ENCODE measurements around the gene KLHL7. TPM values are rescaled to one million over a fixed set of nuclear protein-coding genes. Genes with fewer than 3 reads are reported as not detected.

KLHL7 gene
- total RNA-seq, 1 donor from 2014 or later: 21.6 TPM

- TF ChIP-seq POLR2AphosphoS5 (IDR thresholded peaks at IDR 0.05; ENCODE audit: insufficient read depth in 1 of 2, low read depth in 1 of 2) (no peak), POLR2A (IDR thresholded peaks at IDR 0.05) (no peak)
- H3K27me3 ChIP-seq: no peaks in the 10 kb centered on the region
- intact Hi-C loops (cut with DNase I): no loop called here
- no peaks in the 10 kb centered on the region for H3K36me3 ChIP-seq
- H3K9me3 ChIP-seq: no peaks in the 10 kb centered on the region
- H3K27ac ChIP-seq: no peak overlapping the region
- no peak overlapping the region for H3K4me3 ChIP-seq
- no peaks in the 10 kb centered on the region for H3K4me1 ChIP-seq
- no peak for DNase-seq (ENCODE audit: extremely low spot score in 2 of 2)
Observed at GRCh38 chr7:23065974-23066373, 39.6 kb upstream of the KLHL7 start.

GRCh38 chr7:23067271-23067670 lies 38.3 kb upstream of the KLHL7 start:
- no peaks in the 10 kb centered on the region for H3K4me1 ChIP-seq
- H3K27ac ChIP-seq: no peak overlapping the region
- no peak for DNase-seq (ENCODE audit: extremely low spot score in 2 of 2)
- no peaks in the 10 kb centered on the region for H3K27me3 ChIP-seq
- intact Hi-C loops (cut with DNase I): no loop called here
- no peaks in the 10 kb centered on the region for H3K9me3 ChIP-seq
- H3K36me3 ChIP-seq: no peaks in the 10 kb centered on the region
- H3K4me3 ChIP-seq: no peak overlapping the region
- no peak for TF ChIP-seq POLR2AphosphoS5 (IDR thresholded peaks at IDR 0.05; ENCODE audit: insufficient read depth in 1 of 2, low read depth in 1 of 2)
- no peak for TF ChIP-seq POLR2A (IDR thresholded peaks at IDR 0.05)
- no peak for TF ChIP-seq CTCF (IDR thresholded peaks at IDR 0.05)

- intact Hi-C loops (cut with DNase I): no loop called here
Observed at GRCh38 chr7:23072048-23072447, 33.5 kb upstream of the KLHL7 start.

GRCh38 chr7:23072922-23073321 lies 32.7 kb upstream of the KLHL7 start:
- Histone ChIP-seq H3K27ac (no peak overlapping the region), H3K27me3 (no peaks in the 10 kb centered on the region), H3K9me3 (no peaks in the 10 kb centered on the region), H3K4me3 (no peak overlapping the region), H3K4me1 (no peaks in the 10 kb centered on the region), H3K36me3 (no peaks in the 10 kb centered on the region)
- intact Hi-C loops (cut with DNase I): no loop called here
- TF ChIP-seq CTCF (IDR thresholded peaks at IDR 0.05) (no peak), POLR2AphosphoS5 (IDR thresholded peaks at IDR 0.05; ENCODE audit: insufficient read depth in 1 of 2, low read depth in 1 of 2) (no peak), POLR2A (IDR thresholded peaks at IDR 0.05) (no peak)
- DNase-seq (ENCODE audit: extremely low spot score in 2 of 2): no peak

More at GRCh38 chr7:23072048-23072447, 33.5 kb upstream of the KLHL7 start:
- Histone ChIP-seq H3K27ac (no peak overlapping the region), H3K27me3 (no peaks in the 10 kb centered on the region), H3K4me3 (no peak overlapping the region), H3K9me3 (no peaks in the 10 kb centered on the region), H3K36me3 (no peaks in the 10 kb centered on the region), H3K4me1 (no peaks in the 10 kb centered on the region)
- no peak for DNase-seq (ENCODE audit: extremely low spot score in 2 of 2)
- TF ChIP-seq POLR2A (IDR thresholded peaks at IDR 0.05): no peak
- TF ChIP-seq POLR2AphosphoS5 (IDR thresholded peaks at IDR 0.05; ENCODE audit: insufficient read depth in 1 of 2, low read depth in 1 of 2): no peak
- TF ChIP-seq CTCF (IDR thresholded peaks at IDR 0.05): no peak

- no peak overlapping the region for H3K27ac ChIP-seq
- no peaks in the 10 kb centered on the region for H3K4me1 ChIP-seq
- no peak overlapping the region for H3K4me3 ChIP-seq
- H3K36me3 ChIP-seq: no peaks in the 10 kb centered on the region
- TF ChIP-seq POLR2A (IDR thresholded peaks at IDR 0.05): no peak
- no peak for TF ChIP-seq CTCF (IDR thresholded peaks at IDR 0.05)
- no peak for TF ChIP-seq POLR2AphosphoS5 (IDR thresholded peaks at IDR 0.05; ENCODE audit: insufficient read depth in 1 of 2, low read depth in 1 of 2)
- H3K27me3 ChIP-seq: no peaks in the 10 kb centered on the region
- no peaks in the 10 kb centered on the region for H3K9me3 ChIP-seq
- intact Hi-C loops (cut with DNase I): no loop called here
- DNase-seq (ENCODE audit: extremely low spot score in 2 of 2): no peak
Observed at GRCh38 chr7:23074443-23075261, 30.9 kb upstream of the KLHL7 start.

All from vagina (tissue), 2 donors.